ENCODE measurements around the gene LRRC4C. TPM values are rescaled to one million over a fixed set of nuclear protein-coding genes. Genes with fewer than 3 reads are reported as not detected.

LRRC4C gene
- total RNA-seq, 2 donors from 2014 or later, result 0.95 to 3.2 TPM

GRCh38 chr11:40713083-40713482, 746.4 kb downstream of the LRRC4C start:
- TF ChIP-seq CTCF (IDR thresholded peaks at IDR 0.05), result no peak
- Histone ChIP-seq H3K4me1 (ENCODE audit: control insufficient read depth in 1 of 2, low read depth in 2 of 2) (no peaks in the 10 kb centered on the region), H3K36me3 (no peaks in the 10 kb centered on the region), H3K9me3 (no peaks in the 10 kb centered on the region), H3K4me3 (no peak overlapping the region), H3K27me3 (replicated peaks; ENCODE audit: insufficient read depth) (no peaks in the 10 kb centered on the region), H3K27ac (no peak overlapping the region)
- ATAC-seq (ENCODE audit: insufficient number of reproducible peaks, low FRiP score, low read depth), result no peak
- DNase-seq (ENCODE audit: low spot score), result no peak

GRCh38 chr11:40701027-40701426, 758.4 kb downstream of the LRRC4C start:
- Histone ChIP-seq H3K9me3 (no peaks in the 10 kb centered on the region), H3K27ac (no peak overlapping the region), H3K27me3 (replicated peaks; ENCODE audit: insufficient read depth) (no peaks in the 10 kb centered on the region), H3K36me3 (no peaks in the 10 kb centered on the region), H3K4me1 (ENCODE audit: control insufficient read depth in 1 of 2, low read depth in 2 of 2) (no peaks in the 10 kb centered on the region), H3K4me3 (no peak overlapping the region)
- ATAC-seq (ENCODE audit: insufficient number of reproducible peaks, low FRiP score, low read depth) (no peak), DNase-seq (ENCODE audit: low spot score) (no peak)
- TF ChIP-seq CTCF (IDR thresholded peaks at IDR 0.05), result no peak

GRCh38 chr11:40689823-40690222, 769.6 kb downstream of the LRRC4C start:
- Histone ChIP-seq H3K4me1 (ENCODE audit: control insufficient read depth in 1 of 2, low read depth in 2 of 2) (no peaks in the 10 kb centered on the region), H3K9me3 (no peaks in the 10 kb centered on the region), H3K36me3 (no peaks in the 10 kb centered on the region), H3K4me3 (no peak overlapping the region), H3K27ac (no peak overlapping the region), H3K27me3 (replicated peaks; ENCODE audit: insufficient read depth) (no peaks in the 10 kb centered on the region)
- DNase-seq (ENCODE audit: low spot score), result no peak
- no peak for TF ChIP-seq CTCF (IDR thresholded peaks at IDR 0.05)
- ATAC-seq (ENCODE audit: insufficient number of reproducible peaks, low FRiP score, low read depth), result no peak

GRCh38 chr11:40688369-40688768, 771.1 kb downstream of the LRRC4C start:
- no peaks in the 10 kb centered on the region for H3K27me3 ChIP-seq (replicated peaks; ENCODE audit: insufficient read depth)
- H3K27ac ChIP-seq, result no peak overlapping the region
- no peaks in the 10 kb centered on the region for H3K36me3 ChIP-seq
- DNase-seq (ENCODE audit: low spot score) (no peak), ATAC-seq (ENCODE audit: insufficient number of reproducible peaks, low FRiP score, low read depth) (no peak)
- no peaks in the 10 kb centered on the region for H3K9me3 ChIP-seq
- H3K4me1 ChIP-seq (ENCODE audit: control insufficient read depth in 1 of 2, low read depth in 2 of 2), result no peaks in the 10 kb centered on the region
- no peak for TF ChIP-seq CTCF (IDR thresholded peaks at IDR 0.05)
- H3K4me3 ChIP-seq, result no peak overlapping the region

GRCh38 chr11:40686765-40687164, 772.7 kb downstream of the LRRC4C start:
- Histone ChIP-seq H3K27ac (no peak overlapping the region), H3K4me1 (ENCODE audit: control insufficient read depth in 1 of 2, low read depth in 2 of 2) (no peaks in the 10 kb centered on the region), H3K9me3 (no peaks in the 10 kb centered on the region), H3K27me3 (replicated peaks; ENCODE audit: insufficient read depth) (no peaks in the 10 kb centered on the region), H3K36me3 (no peaks in the 10 kb centered on the region), H3K4me3 (no peak overlapping the region)
- DNase-seq (ENCODE audit: low spot score), result no peak
- no peak for TF ChIP-seq CTCF (IDR thresholded peaks at IDR 0.05)
- no peak for ATAC-seq (ENCODE audit: insufficient number of reproducible peaks, low FRiP score, low read depth)
